DOHH2 (cell line): ENCODE data around the gene C3orf22.

Experiments used
- H3F3A ChIP-seq: fragments of 200-600 bp; sonication (generic), shearing (Covaris generic); 2 replicates; pipeline ENCODE4 v1.6.0; 2016; ENCODE audit warnings: antibody characterized with exemption, mild to moderate bottlenecking; ENCODE audit not compliant: control insufficient read depth, insufficient read depth
- H3K27ac ChIP-seq: fragments of 200-600 bp; sonication (generic); 2 replicates; pipeline ENCODE4 v1.5.1; 2014; ENCODE audit warnings: low read depth, mild to moderate bottlenecking, low read length, moderate library complexity
- H3K27me3 ChIP-seq: fragments of 200-600 bp; sonication (generic); 2 replicates; pipeline ENCODE4 v1.6.1; 2014; ENCODE audit warnings: mild to moderate bottlenecking, low read length, mixed read lengths; ENCODE audit not compliant: control insufficient read depth
- H3K36me3 ChIP-seq: fragments of 200-600 bp; sonication (generic); 2 replicates; pipeline ENCODE4 v1.6.1; 2014; ENCODE audit warnings: mild to moderate bottlenecking, low read length, moderate library complexity, mixed read lengths; ENCODE audit not compliant: control insufficient read depth
- H3K4me1 ChIP-seq: fragments of 200-600 bp; sonication (generic); 2 replicates; pipeline ENCODE4 v1.6.1; 2014; ENCODE audit warnings: mild to moderate bottlenecking, low read length, mixed read lengths; ENCODE audit not compliant: control insufficient read depth
- H3K4me2 ChIP-seq: fragments of 200-600 bp; sonication (generic); 2 replicates; pipeline ENCODE4 v1.6.0; 2014; ENCODE audit warnings: mild to moderate bottlenecking, low read length, moderate library complexity
- H3K4me3 ChIP-seq: fragments of 200-600 bp; sonication (generic); 2 replicates; pipeline ENCODE4 v1.5.1; 2014; ENCODE audit warnings: mild to moderate bottlenecking, low read length, mixed read lengths
- H3K79me2 ChIP-seq: fragments of 200-600 bp; sonication (generic); 2 replicates; pipeline ENCODE4 v1.6.1; 2014; ENCODE audit warnings: mild to moderate bottlenecking, low read length, mixed read lengths; ENCODE audit not compliant: control insufficient read depth
- H3K9me2 ChIP-seq: fragments of 200-600 bp; sonication (generic); replicated peaks from 2 replicates; pipeline ENCODE4 v1.6.1; 2014; ENCODE audit warnings: mild to moderate bottlenecking, low read length, mixed read lengths; ENCODE audit not compliant: control insufficient read depth
- H3K9me3 ChIP-seq: fragments of 200-600 bp; sonication (generic); 2 replicates; pipeline ENCODE4 v1.6.1; 2014; ENCODE audit warnings: antibody characterized with exemption, low read length, mixed read lengths; ENCODE audit not compliant: control insufficient read depth, insufficient read depth
- H4K20me1 ChIP-seq: fragments of 200-600 bp; sonication (generic); 2 replicates; pipeline ENCODE4 v1.6.0; 2014; ENCODE audit warnings: low read depth, mild to moderate bottlenecking, antibody characterized with exemption, low read length, moderate library complexity; ENCODE audit not compliant: control insufficient read depth, insufficient read depth
- EZH2phosphoT487 ChIP-seq: fragments of 200-600 bp; sonication (generic); IDR thresholded peaks from 2 replicates; pipeline ENCODE4 v1.6.1; 2017; ENCODE audit warnings: borderline replicate concordance, mild to moderate bottlenecking, antibody characterized with exemption, low read length, moderate library complexity, mixed read lengths
- TF ChIP-seq, protein P1 (sequence below): fragments of 200-600 bp; sonication (generic); IDR thresholded peaks from one replicate; pipeline ENCODE4 v1.5.1; 2014; ENCODE audit warnings: antibody characterized with exemption, mild to moderate bottlenecking, low read depth, low read length; ENCODE audit not compliant: poor library complexity, severe bottlenecking

The C3orf22 gene

DNA sequence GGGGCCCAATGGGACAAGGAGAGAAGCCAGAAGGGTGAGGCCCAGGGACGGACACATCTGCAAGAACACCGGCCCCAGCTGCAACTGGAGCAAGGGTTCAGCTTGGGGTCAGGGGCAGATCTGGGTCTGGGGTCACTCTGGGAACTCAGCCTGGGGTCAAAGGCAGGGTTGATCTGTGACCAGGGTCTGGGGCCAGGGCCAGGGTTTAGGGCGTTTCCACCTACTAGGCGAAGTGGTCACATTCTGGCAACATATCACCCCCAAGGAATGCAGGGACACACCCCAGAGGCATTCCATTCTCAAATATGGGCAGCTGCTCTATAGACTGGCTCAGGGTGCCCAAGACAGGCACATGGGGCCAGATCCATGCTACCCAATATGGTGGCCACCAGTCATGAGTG is 50.2 kb downstream of the C3orf22 start:
- Histone ChIP-seq H3K4me2 (no peak overlapping the region), H3K9me2 (no peaks in the 10 kb centered on the region)
- TF ChIP-seq EZH2phosphoT487: no peak
- TF ChIP-seq, protein P1, sequence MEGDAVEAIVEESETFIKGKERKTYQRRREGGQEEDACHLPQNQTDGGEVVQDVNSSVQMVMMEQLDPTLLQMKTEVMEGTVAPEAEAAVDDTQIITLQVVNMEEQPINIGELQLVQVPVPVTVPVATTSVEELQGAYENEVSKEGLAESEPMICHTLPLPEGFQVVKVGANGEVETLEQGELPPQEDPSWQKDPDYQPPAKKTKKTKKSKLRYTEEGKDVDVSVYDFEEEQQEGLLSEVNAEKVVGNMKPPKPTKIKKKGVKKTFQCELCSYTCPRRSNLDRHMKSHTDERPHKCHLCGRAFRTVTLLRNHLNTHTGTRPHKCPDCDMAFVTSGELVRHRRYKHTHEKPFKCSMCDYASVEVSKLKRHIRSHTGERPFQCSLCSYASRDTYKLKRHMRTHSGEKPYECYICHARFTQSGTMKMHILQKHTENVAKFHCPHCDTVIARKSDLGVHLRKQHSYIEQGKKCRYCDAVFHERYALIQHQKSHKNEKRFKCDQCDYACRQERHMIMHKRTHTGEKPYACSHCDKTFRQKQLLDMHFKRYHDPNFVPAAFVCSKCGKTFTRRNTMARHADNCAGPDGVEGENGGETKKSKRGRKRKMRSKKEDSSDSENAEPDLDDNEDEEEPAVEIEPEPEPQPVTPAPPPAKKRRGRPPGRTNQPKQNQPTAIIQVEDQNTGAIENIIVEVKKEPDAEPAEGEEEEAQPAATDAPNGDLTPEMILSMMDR: no peak

DNA sequence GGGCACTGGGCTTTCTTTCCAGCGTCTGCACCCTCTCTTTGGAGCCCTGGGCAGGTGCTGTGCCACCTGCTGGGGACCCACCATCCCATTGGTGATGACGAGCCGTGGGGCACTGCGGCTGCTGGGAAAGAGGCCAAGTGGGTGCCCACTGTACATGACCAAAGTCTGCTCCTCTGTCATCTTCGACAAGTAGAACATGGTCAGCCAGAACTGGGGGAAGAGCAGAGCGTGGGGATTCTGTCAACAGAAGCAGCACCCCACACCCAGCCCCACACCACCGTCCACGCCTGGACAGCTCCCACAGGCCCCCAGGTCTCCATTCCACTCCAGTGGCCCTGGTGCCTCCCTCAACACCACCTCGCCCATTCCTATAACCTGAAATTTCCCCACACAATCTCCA is 50.8 kb downstream of the C3orf22 start:
- Histone ChIP-seq H3K36me3 (no peaks in the 10 kb centered on the region), H3K4me1 (no peaks in the 10 kb centered on the region), H3K4me3 (no peak overlapping the region)

More for the DNA sequence above, 50.2 kb downstream of the C3orf22 start:
- H3K27me3 ChIP-seq: no peaks in the 10 kb centered on the region
- no peaks in the 10 kb centered on the region for H4K20me1 ChIP-seq
- no peaks in the 10 kb centered on the region for H3F3A ChIP-seq
- no peak overlapping the region for H3K4me3 ChIP-seq
- no peaks in the 10 kb centered on the region for H3K9me3 ChIP-seq
- no peaks in the 10 kb centered on the region for H3K36me3 ChIP-seq
- no peak overlapping the region for H3K27ac ChIP-seq
- no peaks in the 10 kb centered on the region for H3K4me1 ChIP-seq
- no peaks in the 10 kb centered on the region for H3K79me2 ChIP-seq

DNA sequence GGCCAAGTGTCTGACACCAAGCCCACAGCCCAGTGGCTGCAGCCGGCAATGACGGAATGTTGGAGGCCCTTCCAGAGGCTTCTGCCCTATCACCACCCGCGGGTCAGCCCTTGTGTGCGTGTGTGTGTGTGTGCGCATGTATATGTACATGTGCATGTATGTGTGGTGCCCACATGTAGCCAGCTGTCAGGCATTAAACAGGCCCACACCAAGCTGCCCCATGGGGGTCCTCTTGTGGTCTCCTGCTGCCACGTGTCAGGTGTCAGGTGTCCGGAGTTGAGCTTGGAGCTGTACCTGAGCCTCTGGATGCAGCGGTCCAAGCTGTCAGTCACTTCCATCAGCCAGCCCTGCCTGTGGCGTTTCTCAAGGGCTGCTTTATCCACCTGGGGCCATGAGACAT is 55.0 kb downstream of the C3orf22 start:
- Histone ChIP-seq H3K27me3 (no peaks in the 10 kb centered on the region), H3K27ac (no peak overlapping the region), H4K20me1 (no peaks in the 10 kb centered on the region), H3K4me2 (no peak overlapping the region), H3K36me3 (no peaks in the 10 kb centered on the region), H3K4me1 (no peaks in the 10 kb centered on the region), H3K9me3 (no peaks in the 10 kb centered on the region), H3K4me3 (no peak overlapping the region), H3K79me2 (no peaks in the 10 kb centered on the region), H3K9me2 (no peaks in the 10 kb centered on the region), H3F3A (no peaks in the 10 kb centered on the region)
- TF ChIP-seq, protein P1: no peak
- no peak for TF ChIP-seq EZH2phosphoT487

More for the DNA sequence above, 50.8 kb downstream of the C3orf22 start:
- Histone ChIP-seq H4K20me1 (no peaks in the 10 kb centered on the region), H3K9me2 (no peaks in the 10 kb centered on the region), H3K4me2 (no peak overlapping the region), H3F3A (no peaks in the 10 kb centered on the region), H3K27ac (no peak overlapping the region), H3K9me3 (no peaks in the 10 kb centered on the region), H3K27me3 (no peaks in the 10 kb centered on the region), H3K79me2 (no peaks in the 10 kb centered on the region)
- TF ChIP-seq, protein P1: no peak
- no peak for TF ChIP-seq EZH2phosphoT487
